H1 (cell line): Measurements from ENCODE around the gene ARHGAP24. TPM values are rescaled to one million over a fixed set of nuclear protein-coding genes. Genes with fewer than 3 reads are reported as not detected.

Experiments used
- BACH1 ChIP-seq: IDR thresholded peaks from 2 replicates; pipeline ENCODE4 v1.6.1; 2012; ENCODE audit warnings: low read length, improper control_type of control experiment
- CHD7 ChIP-seq: fragments of 300-600 bp; sonication (generic); IDR thresholded peaks from 2 replicates; pipeline ENCODE4 v1.7.1; 2012; ENCODE audit warnings: low read length, moderate library complexity, mild to moderate bottlenecking, inconsistent platforms; ENCODE audit not compliant: insufficient replicate concordance
- CREB1 ChIP-seq: IDR thresholded peaks from 2 replicates; pipeline ENCODE4 v1.6.1; 2012; ENCODE audit warnings: inconsistent platforms
- SRF ChIP-seq: IDR thresholded peaks from 2 replicates; pipeline ENCODE4 v1.6.1; 2011; ENCODE audit warnings: mild to moderate bottlenecking, low read depth, low read length, moderate library complexity
- SUZ12 ChIP-seq: fragments of 200-600 bp; sonication (generic); IDR thresholded peaks from 2 replicates; pipeline ENCODE4 v1.6.1; 2012; ENCODE audit warnings: mild to moderate bottlenecking, inconsistent platforms, low read length, moderate library complexity, mixed read lengths
- TAF1 ChIP-seq: IDR thresholded peaks from 2 replicates; pipeline ENCODE4 v1.6.1; 2011; ENCODE audit warnings: mild to moderate bottlenecking, low read depth, low read length
- polyA plus RNA-seq, 7 experiments: library from polyadenylated mRNA; depleted of rRNA in 3 of 7; stranded (reverse) in 5 of 7; unstranded in 2 of 7; fragments of >200 nt in 5 of 7; fragments of 200-250 nt in 2 of 7; gene quantifications; 1 replicate in 5 of 7; 2 replicates in 1 of 7; 4 replicates in 1 of 7; pipeline versions ENCODE4 v1.2.1 to v1.2.3, GENCODE V29; 2011 to 2013; ENCODE audit warnings: missing spikeins in 2 of 7, mixed read lengths in 2 of 7
- total RNA-seq: library from RNA; stranded (reverse); fragmentation: NEBNext Ultra II Directional; extraction: Animal tissue kit (Norgen Biotek cat#: 25700); gene quantifications from 2 replicates; pipeline ENCODE4 v1.2.1, GENCODE V29; 2021

The ARHGAP24 gene
- total and polyA plus RNA-seq, 2 of the 8 experiments (the other 6 are each of a cell fraction or from before 2014, with no cell fraction given): 0.08 to 0.50 TPM

GRCh38 chr4:85684676-85685075, 209.7 kb downstream of the ARHGAP24 start (continued):
- TF ChIP-seq CHD7 (no peak), BACH1 (no peak), TAF1 (no peak), SRF (no peak), CREB1 (no peak), SUZ12 (no peak)
